Activated T-helper 2 cell treated with anti-CD3 and anti-CD28 coated beads, Interferon-gamma antibody, Interleukin-2, Interleukin-4, amounts not matched to agents 10 μg/mL and 5 μg/mL and 100 μg/mL, durations not matched to agents 14 hours and 24 hours and 36 hours (primary cell): ENCODE measurements around the gene THRB. TPM values are rescaled to one million over a fixed set of nuclear protein-coding genes. Genes with fewer than 3 reads are reported as not detected.
"Not testable (repeated sequence)": the region's sequence is repeated elsewhere in the genome, so short reads cannot be mapped to it uniquely, and the experiment has no call there.

Experiments
- DNase-seq: peaks from one replicate; pipeline ENCODE4 v3.0.0; 2021; ENCODE audit warnings: low spot score
- H3K27ac Mint-ChIP-seq: one replicate; pipeline ENCODE4 v1.8.0; 2021; ENCODE audit warnings: mixed read lengths
- H3K27me3 Mint-ChIP-seq: one replicate; pipeline ENCODE4 v1.8.0; 2021; ENCODE audit warnings: low read depth, mixed read lengths
- H3K36me3 Mint-ChIP-seq: one replicate; pipeline ENCODE4 v1.8.0; 2021; ENCODE audit warnings: low read depth, mixed read lengths
- H3K4me1 Mint-ChIP-seq: one replicate; pipeline ENCODE4 v1.8.0; 2021; ENCODE audit warnings: low read depth, mixed read lengths
- H3K4me3 Mint-ChIP-seq: one replicate; pipeline ENCODE4 v1.8.0; 2021; ENCODE audit warnings: low read depth, mild to moderate bottlenecking, moderate library complexity, mixed read lengths
- H3K9me3 Mint-ChIP-seq: one replicate; pipeline ENCODE4 v1.8.0; 2021; ENCODE audit warnings: mixed read lengths
- intact Hi-C: fragments of 100-400 bp; cut with micrococcal nuclease; formaldehyde crosslinking; loops from one replicate; pipeline ENCODE4 v1.15.1; 2023
- total RNA-seq: library from RNA; stranded (reverse); gene quantifications from 2 replicates; pipeline ENCODE4 v1.2.3, GENCODE V29; 2022

THRB gene
- total RNA-seq, 1 donor from 2014 or later = not detected

DNA sequence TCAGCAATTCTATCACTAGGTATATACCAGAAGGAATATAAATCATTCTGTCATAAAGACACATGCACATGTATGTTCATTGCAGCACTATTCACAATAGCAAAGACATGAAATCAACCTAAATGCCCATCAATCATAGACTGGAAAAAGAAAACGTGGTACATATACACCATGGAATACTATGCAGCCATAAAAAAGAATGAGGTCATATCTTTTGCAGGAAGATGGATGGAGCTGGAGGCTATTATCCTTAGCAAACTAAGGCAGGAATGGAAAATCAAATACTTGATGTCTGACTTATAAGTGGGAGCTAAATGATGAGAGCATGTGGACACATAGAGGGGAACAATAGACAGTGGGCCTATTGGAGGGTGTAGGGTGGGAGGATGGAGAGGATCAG lies 73.8 kb downstream of the THRB start:
- intact Hi-C loops, H3K36me3 Mint-ChIP-seq, DNase-seq, H3K9me3 Mint-ChIP-seq, H3K4me3 Mint-ChIP-seq, H3K27me3 Mint-ChIP-seq, H3K27ac Mint-ChIP-seq, H3K4me1 Mint-ChIP-seq: not testable (repeated sequence)

GRCh38 chr3:24420224-24420623 lies 74.4 kb downstream of the THRB start:
- Mint-ChIP-seq H3K27me3 (no peaks in the 10 kb centered on the region), H3K27ac (no peak overlapping the region), H3K4me3 (no peak overlapping the region), H3K9me3 (no peaks in the 10 kb centered on the region), H3K36me3 (no peaks in the 10 kb centered on the region), H3K4me1 (no peaks in the 10 kb centered on the region)
- intact Hi-C loops = no loop called here
- DNase-seq = no peak

GRCh38 chr3:24419067-24419791 lies 75.4 kb downstream of the THRB start:
- no peaks in the 10 kb centered on the region for H3K27me3 Mint-ChIP-seq
- no peaks in the 10 kb centered on the region for H3K36me3 Mint-ChIP-seq
- no peaks in the 10 kb centered on the region for H3K9me3 Mint-ChIP-seq
- intact Hi-C loops = no loop called here
- no peaks in the 10 kb centered on the region for H3K4me1 Mint-ChIP-seq
- no peak overlapping the region for H3K4me3 Mint-ChIP-seq
- no peak overlapping the region for H3K27ac Mint-ChIP-seq
- DNase-seq = no peak

- Mint-ChIP-seq H3K4me1 (no peaks in the 10 kb centered on the region), H3K36me3 (no peaks in the 10 kb centered on the region), H3K27me3 (no peaks in the 10 kb centered on the region), H3K27ac (no peak overlapping the region), H3K4me3 (no peak overlapping the region), H3K9me3 (no peaks in the 10 kb centered on the region)
- no peak for DNase-seq
- intact Hi-C loops = no loop called here
Measured at GRCh38 chr3:24417730-24418129, 76.9 kb downstream of the THRB start.

DNA sequence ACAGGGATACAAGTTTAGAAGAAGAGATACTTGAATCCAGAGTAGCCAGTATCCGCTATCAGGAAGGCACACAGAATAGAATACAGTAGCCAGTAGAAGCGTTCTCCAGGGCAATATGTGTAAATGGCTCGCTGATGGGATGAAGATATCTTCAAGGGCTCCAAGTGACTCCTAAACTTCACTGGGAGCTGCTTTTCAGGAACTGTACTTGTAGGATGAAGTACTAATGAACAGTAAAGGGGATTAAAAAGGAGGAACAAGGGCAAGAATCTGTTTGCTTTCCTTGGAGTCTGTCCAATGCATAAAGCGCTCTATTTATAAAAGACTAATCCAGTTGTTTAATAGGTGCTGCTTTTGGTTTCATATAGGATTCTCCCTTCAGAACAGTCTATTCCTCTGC lies 78.4 kb downstream of the THRB start:
- H3K27me3 Mint-ChIP-seq = no peaks in the 10 kb centered on the region
- DNase-seq = no peak
- no peak overlapping the region for H3K4me3 Mint-ChIP-seq
- H3K4me1 Mint-ChIP-seq = no peaks in the 10 kb centered on the region
- H3K27ac Mint-ChIP-seq = no peak overlapping the region
- intact Hi-C loops = no loop called here
- H3K9me3 Mint-ChIP-seq = no peaks in the 10 kb centered on the region
- H3K36me3 Mint-ChIP-seq = no peaks in the 10 kb centered on the region

- Mint-ChIP-seq H3K27ac (no peak overlapping the region), H3K4me3 (no peak overlapping the region), H3K4me1 (no peaks in the 10 kb centered on the region), H3K9me3 (no peaks in the 10 kb centered on the region), H3K36me3 (no peaks in the 10 kb centered on the region), H3K27me3 (no peaks in the 10 kb centered on the region)
- intact Hi-C loops = no loop called here
- no peak for DNase-seq
Measured at GRCh38 chr3:24415824-24416223, 78.8 kb downstream of the THRB start.

DNA sequence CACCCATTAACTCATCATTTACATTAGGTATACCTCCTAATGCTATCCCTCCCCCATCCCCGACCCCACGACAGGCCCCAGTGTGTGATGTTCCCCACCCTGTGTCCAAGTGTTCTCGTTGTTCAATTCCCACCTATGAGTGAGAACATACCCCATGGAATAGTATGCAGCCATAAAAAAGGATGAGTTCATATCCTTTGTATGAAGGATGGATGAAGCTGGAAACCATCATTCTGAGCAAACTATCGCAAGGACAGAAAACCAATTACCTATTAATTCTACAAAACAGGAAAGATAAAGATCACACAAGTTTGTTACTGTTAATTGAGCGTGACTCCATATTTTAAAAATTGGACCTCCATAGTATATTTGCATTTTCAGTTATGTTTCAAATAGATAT lies 81.0 kb downstream of the THRB start:
- DNase-seq, H3K4me1 Mint-ChIP-seq, H3K36me3 Mint-ChIP-seq, H3K9me3 Mint-ChIP-seq, intact Hi-C loops, H3K27ac Mint-ChIP-seq, H3K27me3 Mint-ChIP-seq, H3K4me3 Mint-ChIP-seq: not testable (repeated sequence)

DNA sequence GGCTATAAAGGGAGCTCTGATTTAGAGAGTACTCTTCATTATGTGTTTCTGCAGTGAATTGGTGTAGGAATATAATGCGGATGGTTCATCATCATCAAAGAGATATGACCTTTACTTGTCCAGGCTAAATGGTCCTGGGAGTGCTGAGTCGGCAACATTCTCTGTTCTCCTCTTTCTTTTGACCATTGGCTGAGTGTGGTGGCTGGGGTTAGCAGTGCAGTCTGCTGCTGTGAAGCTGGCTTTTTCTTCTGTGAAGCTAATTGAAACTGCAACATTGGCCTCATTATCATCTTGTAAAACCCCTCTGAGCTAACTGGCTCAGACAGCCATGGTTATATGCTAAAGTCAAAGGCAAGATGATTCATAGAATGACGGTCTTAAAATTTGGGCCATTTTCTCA lies 83.8 kb downstream of the THRB start:
- Mint-ChIP-seq H3K4me3 (no peak overlapping the region), H3K4me1 (no peaks in the 10 kb centered on the region), H3K9me3 (no peaks in the 10 kb centered on the region), H3K27me3 (no peaks in the 10 kb centered on the region), H3K36me3 (no peaks in the 10 kb centered on the region), H3K27ac (no peak overlapping the region)
- intact Hi-C loops = no loop called here
- DNase-seq = no peak

DNA sequence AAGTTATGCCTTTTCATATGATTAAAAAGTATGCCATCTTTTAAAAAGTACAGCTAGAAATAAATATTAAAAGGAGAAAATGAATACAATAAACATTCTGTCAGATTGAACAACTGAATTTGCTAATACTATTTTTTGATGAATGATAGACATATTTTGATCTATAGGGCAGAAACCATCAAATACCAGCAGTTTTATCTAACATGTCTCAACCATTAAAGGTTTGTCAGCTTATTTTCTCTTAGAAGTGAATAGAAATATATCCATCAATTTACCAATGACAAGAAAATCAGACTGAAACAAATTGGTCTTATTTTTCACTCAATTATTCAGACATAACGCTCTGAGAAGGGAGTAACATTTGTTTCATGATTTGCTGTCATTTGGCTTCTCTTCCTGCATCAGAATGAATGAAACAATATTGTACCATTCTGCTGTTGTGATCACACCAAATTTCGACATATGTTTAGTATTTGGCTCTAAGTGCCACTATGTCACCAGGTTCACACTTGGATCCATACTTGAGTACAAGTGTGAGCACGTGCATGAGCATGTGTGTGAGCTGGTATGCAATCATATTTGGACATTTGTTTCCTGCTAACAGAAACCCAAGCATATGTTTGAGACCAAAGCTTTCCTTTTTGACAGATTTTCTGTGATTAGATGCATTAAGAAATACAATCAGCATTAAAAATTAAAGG lies 86.5 kb downstream of the THRB start:
- DNase-seq = no peak
- intact Hi-C loops = no loop called here
- Mint-ChIP-seq H3K27ac (no peak overlapping the region), H3K9me3 (no peaks in the 10 kb centered on the region), H3K4me1 (no peaks in the 10 kb centered on the region), H3K36me3 (no peaks in the 10 kb centered on the region), H3K27me3 (no peaks in the 10 kb centered on the region), H3K4me3 (no peak overlapping the region)

- no peaks in the 10 kb centered on the region for H3K4me1 Mint-ChIP-seq
- H3K9me3 Mint-ChIP-seq = no peaks in the 10 kb centered on the region
- no peak overlapping the region for H3K27ac Mint-ChIP-seq
- H3K36me3 Mint-ChIP-seq = no peaks in the 10 kb centered on the region
- H3K4me3 Mint-ChIP-seq = no peak overlapping the region
- intact Hi-C loops = no loop called here
- H3K27me3 Mint-ChIP-seq = no peaks in the 10 kb centered on the region
- no peak for DNase-seq
Measured at GRCh38 chr3:24406900-24407299, 87.8 kb downstream of the THRB start.

- DNase-seq = no peak
- no peaks in the 10 kb centered on the region for H3K36me3 Mint-ChIP-seq
- no peaks in the 10 kb centered on the region for H3K27me3 Mint-ChIP-seq
- no peaks in the 10 kb centered on the region for H3K9me3 Mint-ChIP-seq
- no peaks in the 10 kb centered on the region for H3K4me1 Mint-ChIP-seq
- intact Hi-C loops = no loop called here
- H3K4me3 Mint-ChIP-seq = no peak overlapping the region
- no peak overlapping the region for H3K27ac Mint-ChIP-seq
Measured at GRCh38 chr3:24405057-24405456, 89.6 kb downstream of the THRB start.

DNA sequence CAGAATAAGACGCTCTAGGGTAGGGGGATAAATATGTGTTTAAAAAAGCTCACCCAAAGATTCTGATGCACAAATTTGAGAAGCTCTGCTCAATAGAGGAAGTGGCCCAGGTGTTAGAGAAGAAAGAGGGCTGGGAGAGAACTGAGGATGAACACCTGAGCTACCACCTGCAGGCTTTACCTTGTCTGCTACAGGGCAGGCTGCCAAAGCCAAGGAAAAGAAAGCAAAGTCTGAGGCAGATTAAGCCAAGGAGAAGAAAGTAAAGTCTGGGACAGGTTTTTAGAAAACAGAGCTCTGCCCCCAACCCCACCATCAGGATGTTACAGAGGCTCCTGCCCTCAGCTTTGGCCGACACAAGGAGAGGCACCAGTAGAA lies 92.9 kb downstream of the THRB start:
- Mint-ChIP-seq H3K27me3 (no peaks in the 10 kb centered on the region), H3K4me1 (no peaks in the 10 kb centered on the region), H3K4me3 (no peak overlapping the region), H3K9me3 (no peaks in the 10 kb centered on the region), H3K36me3 (no peaks in the 10 kb centered on the region), H3K27ac (no peak overlapping the region)
- DNase-seq = no peak
- intact Hi-C loops = no loop called here

DNA sequence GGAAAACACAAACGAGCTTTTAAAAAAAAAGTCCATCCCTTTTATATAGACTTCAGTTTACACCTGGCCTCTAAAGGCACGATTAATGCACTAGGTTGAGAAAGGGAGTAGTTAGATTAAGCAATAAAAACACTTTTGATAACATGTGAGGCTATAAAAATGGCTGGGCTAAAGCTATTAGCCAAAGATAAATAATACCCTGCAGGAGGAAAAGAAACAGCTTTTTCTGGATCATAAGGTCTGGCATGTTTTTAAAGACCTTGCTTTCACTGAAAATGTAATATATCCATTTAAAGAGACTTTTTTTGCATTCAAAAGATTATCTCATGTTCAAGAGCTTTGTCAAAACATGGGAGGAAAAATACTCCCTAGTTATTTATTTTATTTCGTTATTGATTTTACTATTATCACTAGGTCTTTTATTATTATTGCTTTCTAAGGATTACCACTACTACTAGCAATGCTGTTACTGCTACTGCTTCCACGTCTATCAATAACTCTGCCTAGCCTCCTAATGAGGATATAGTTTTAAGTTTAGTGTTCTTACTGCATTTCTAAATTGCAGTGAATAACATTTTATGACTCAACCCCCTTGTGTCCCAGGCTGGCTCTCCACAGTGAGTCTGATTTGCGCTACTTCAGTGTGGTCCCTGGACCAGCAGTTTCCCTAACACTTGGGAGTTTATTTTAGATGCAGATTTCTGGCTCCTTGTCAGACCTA lies 93.4 kb downstream of the THRB start:
- no peaks in the 10 kb centered on the region for H3K4me1 Mint-ChIP-seq
- intact Hi-C loops = no loop called here
- H3K36me3 Mint-ChIP-seq = no peaks in the 10 kb centered on the region
- H3K27me3 Mint-ChIP-seq = no peaks in the 10 kb centered on the region
- H3K4me3 Mint-ChIP-seq = no peak overlapping the region
- no peak overlapping the region for H3K27ac Mint-ChIP-seq
- DNase-seq = no peak
- no peaks in the 10 kb centered on the region for H3K9me3 Mint-ChIP-seq
